Esophagus muscularis mucosa (tissue), 4 donors: ENCODE measurements around the gene TCN1. TPM values are rescaled to one million over a fixed set of nuclear protein-coding genes. Genes with fewer than 3 reads are reported as not detected.

ENCODE experiments used
- DNase-seq: peaks from one replicate; pipeline ENCODE4 v3.0.0-alpha.2; 2017; ENCODE audit errors: extremely low spot score
- H3K27ac ChIP-seq, 4 donors: fragments of 200-600 bp; sonication (generic); replicated peaks in 1 of 4; 1 replicate in 3 of 4; 2 replicates in 1 of 4; pipeline ENCODE4 v1.5.1; 2016 to 2019; ENCODE audit warnings: mild to moderate bottlenecking in 1 of 4
- H3K27me3 ChIP-seq, 4 donors: fragments of 200-600 bp; sonication (generic); one replicate each; pipeline versions ENCODE4 v1.5.1 to v1.6.0; 2016 to 2019
- H3K36me3 ChIP-seq, 4 donors: fragments of 200-600 bp; sonication (generic); one replicate each; pipeline ENCODE4 v1.5.1; 2016 to 2019
- H3K4me1 ChIP-seq, 4 donors: fragments of 200-600 bp; sonication (generic); one replicate each; pipeline ENCODE4 v1.5.1; 2016 to 2019
- H3K4me3 ChIP-seq, 4 donors: fragments of 200-600 bp; sonication (generic); 1 replicate in 2 of 4; 2 replicates in 2 of 4; pipeline ENCODE4 v1.5.1; 2016 to 2019; ENCODE audit warnings: mild to moderate bottlenecking in 4 of 4, moderate library complexity in 1 of 4
- H3K9me3 ChIP-seq, 4 donors: fragments of 200-600 bp; sonication (generic); 1 replicate in 3 of 4; 2 replicates in 1 of 4; pipeline ENCODE4 v1.5.1; 2016 to 2019
- EP300 ChIP-seq: sonication (generic); formaldehyde crosslinking; IDR thresholded peaks from one replicate; pipeline ENCODE4 v1.6.1; 2017; ENCODE audit warnings: antibody characterized with exemption
- POLR2A ChIP-seq: fragments of 450-650 bp; IDR thresholded peaks from one replicate; pipeline ENCODE4 v1.6.1; 2017; ENCODE audit warnings: antibody characterized with exemption, moderate library complexity, mild to moderate bottlenecking, low read depth
- POLR2AphosphoS5 ChIP-seq, 2 donors: sonication (generic); formaldehyde crosslinking; IDR thresholded peaks; one replicate each; pipeline ENCODE4 v1.6.1; 2017; ENCODE audit warnings: antibody characterized with exemption in 2 of 2
- WGBS: methylation state at CpG from one replicate; pipeline ENCODE4 v1.1.5; 2018; 5-methylcytosine and 5-hydroxymethylcytosine counted together
- intact Hi-C: fragments of 100-400 bp; cut with DNase I; formaldehyde crosslinking; loops from one replicate; pipeline ENCODE4 v1.15.1; 2023
- total RNA-seq, 4 donors: library from RNA; depleted of rRNA; stranded (reverse); fragments of >200 nt; gene quantifications; one replicate each; pipeline versions ENCODE4 v1.1.0 to v1.2.1, GENCODE V29; 2016
- TF ChIP-seq, protein P1 (sequence below), 3 experiments: fragments of 200-600 bp in 2 of 3; fragments of 450-650 bp in 1 of 3; sonication (generic) in 2 of 3; IDR thresholded peaks; one replicate each; pipeline ENCODE4 v1.5.1; 2017 to 2019; ENCODE audit warnings: antibody characterized with exemption in 3 of 3, mild to moderate bottlenecking in 2 of 3, moderate library complexity in 1 of 3

Gene TCN1
- total RNA-seq, 4 donors from 2014 or later, result 0.66 TPM; not detected in 3

DNA sequence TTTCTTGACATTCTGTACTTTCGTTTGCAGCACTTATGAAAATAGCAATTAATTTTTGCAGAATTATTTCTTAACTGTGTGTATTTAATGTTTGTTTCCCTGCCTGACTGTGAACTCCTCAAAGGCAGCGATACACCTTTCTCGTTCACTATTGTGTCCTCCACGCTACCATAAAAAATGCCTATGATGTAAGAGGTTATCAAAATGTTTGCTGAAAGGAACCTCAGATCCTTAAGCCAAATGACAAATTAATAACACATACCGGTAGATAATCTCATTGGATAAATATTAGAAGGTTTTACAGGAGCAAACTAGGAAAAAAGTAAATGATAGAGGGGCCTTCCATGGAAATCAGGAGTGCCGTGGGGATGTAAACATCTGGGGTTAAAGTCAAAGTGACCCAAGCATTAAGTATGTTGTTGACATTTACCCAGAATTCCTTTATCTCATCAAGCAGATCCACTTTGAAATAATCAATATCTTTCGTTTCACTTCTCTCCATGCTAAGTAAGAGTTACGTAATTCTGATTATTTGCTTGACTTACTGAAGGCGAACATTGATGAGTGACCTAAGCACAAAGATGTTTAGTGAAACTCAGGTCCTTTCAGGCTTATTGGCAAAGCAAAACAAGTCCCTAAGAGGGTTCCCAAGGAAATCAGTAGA, 9.7 kb upstream of the TCN1 start:
- Histone ChIP-seq H3K4me3 (no peak overlapping the region), H3K4me1 (no peaks in the 10 kb centered on the region), H3K9me3 (no peaks in the 10 kb centered on the region), H3K27me3 (no peaks in the 10 kb centered on the region), H3K27ac (no peak overlapping the region), H3K36me3 (no peaks in the 10 kb centered on the region)
- DNase-seq, result no peak
- TF ChIP-seq EP300 (no peak), POLR2AphosphoS5 (IDR thresholded peaks at IDR 0.05) (no peak), POLR2A (no peak)
- TF ChIP-seq, protein P1, sequence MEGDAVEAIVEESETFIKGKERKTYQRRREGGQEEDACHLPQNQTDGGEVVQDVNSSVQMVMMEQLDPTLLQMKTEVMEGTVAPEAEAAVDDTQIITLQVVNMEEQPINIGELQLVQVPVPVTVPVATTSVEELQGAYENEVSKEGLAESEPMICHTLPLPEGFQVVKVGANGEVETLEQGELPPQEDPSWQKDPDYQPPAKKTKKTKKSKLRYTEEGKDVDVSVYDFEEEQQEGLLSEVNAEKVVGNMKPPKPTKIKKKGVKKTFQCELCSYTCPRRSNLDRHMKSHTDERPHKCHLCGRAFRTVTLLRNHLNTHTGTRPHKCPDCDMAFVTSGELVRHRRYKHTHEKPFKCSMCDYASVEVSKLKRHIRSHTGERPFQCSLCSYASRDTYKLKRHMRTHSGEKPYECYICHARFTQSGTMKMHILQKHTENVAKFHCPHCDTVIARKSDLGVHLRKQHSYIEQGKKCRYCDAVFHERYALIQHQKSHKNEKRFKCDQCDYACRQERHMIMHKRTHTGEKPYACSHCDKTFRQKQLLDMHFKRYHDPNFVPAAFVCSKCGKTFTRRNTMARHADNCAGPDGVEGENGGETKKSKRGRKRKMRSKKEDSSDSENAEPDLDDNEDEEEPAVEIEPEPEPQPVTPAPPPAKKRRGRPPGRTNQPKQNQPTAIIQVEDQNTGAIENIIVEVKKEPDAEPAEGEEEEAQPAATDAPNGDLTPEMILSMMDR (IDR thresholded peaks at IDR 0.05), result no peak
- intact Hi-C loops, result no loop called here
- WGBS, result 70% methylated on average over 9 of the region's 9 CpGs

DNA sequence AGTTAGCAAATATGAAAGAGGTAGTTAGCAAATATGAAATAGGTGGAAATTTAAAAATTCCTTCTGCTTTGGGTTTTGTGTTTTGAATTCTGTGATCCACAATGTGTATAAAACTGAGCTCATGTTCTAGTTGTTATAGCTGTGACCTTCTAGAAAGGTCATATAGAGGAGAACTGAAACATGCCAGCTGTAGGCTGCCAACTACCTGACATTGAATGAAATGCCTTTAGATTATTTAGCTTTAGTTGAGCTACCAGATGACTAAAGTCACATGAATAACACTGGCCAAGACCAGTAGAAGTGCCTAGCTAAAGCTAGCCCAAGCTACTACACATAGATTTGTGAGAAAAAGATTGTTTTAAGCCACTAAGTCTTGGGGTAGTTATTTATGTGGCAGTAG, 5.8 kb upstream of the TCN1 start:
- no peak for DNase-seq
- Histone ChIP-seq H3K9me3 (no peaks in the 10 kb centered on the region), H3K4me1 (no peaks in the 10 kb centered on the region), H3K27me3 (no peaks in the 10 kb centered on the region), H3K27ac (no peak overlapping the region), H3K36me3 (no peaks in the 10 kb centered on the region), H3K4me3 (no peak overlapping the region)
- TF ChIP-seq, protein P1 (IDR thresholded peaks at IDR 0.05), result no peak
- TF ChIP-seq EP300 (no peak), POLR2AphosphoS5 (IDR thresholded peaks at IDR 0.05) (no peak)
- intact Hi-C loops, result no loop called here

DNA sequence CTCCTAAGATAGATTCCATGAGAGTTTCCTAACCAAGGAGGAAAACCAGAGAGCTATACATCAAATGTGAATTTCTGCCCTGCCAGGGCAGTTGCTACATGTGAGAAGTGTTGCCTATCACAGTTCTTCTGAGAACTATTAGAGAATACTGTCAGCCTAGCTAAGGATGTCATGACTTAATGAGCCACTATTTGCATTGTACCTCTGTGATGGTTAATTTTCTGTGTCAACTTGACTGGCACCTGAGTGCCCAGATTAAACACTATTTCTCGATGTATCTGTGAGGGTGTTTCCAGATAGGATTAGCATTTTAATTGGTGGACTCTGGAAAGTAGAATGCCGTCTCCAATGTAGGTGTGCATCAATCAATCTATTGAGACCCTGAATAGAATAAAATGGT, 1.7 kb upstream of the TCN1 start:
- no peak overlapping the region for H3K4me3 ChIP-seq
- intact Hi-C loops, result no loop called here
- H3K27ac ChIP-seq, result no peak overlapping the region
- DNase-seq, result no peak
- H3K4me1 ChIP-seq, result no peaks in the 10 kb centered on the region
- H3K36me3 ChIP-seq, result no peaks in the 10 kb centered on the region
- no peaks in the 10 kb centered on the region for H3K9me3 ChIP-seq
- WGBS, result 82% methylated on average over 2 of the region's 2 CpGs
- no peaks in the 10 kb centered on the region for H3K27me3 ChIP-seq
- TF ChIP-seq EP300 (no peak), POLR2AphosphoS5 (IDR thresholded peaks at IDR 0.05) (no peak), POLR2A (no peak)
- TF ChIP-seq, protein P1 (IDR thresholded peaks at IDR 0.05), result no peak

DNA sequence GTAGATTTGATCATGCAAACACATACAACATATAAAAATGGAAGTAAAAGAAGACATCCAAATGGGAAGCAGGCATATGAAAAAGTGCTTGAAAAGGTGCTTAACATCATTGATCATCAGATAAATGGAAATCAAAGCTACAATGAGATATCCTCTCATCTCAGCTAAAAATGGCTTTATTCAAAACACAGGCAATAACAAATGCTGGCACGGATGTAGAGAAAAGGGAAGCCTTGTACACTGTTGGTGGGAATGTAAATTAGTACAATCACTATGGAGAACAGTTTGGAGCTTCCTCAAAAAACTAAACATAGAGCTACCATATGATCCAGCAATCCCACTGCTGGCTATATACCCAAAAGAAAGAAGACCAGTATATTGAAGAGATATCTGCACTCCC, 549 bp upstream of the TCN1 start:
- 74% methylated on average over 1 of the region's 1 CpG for WGBS
- no peaks in the 10 kb centered on the region for H3K27me3 ChIP-seq
- no peaks in the 10 kb centered on the region for H3K9me3 ChIP-seq
- no peak overlapping the region for H3K4me3 ChIP-seq
- DNase-seq, result no peak
- H3K27ac ChIP-seq, result no peak overlapping the region
- H3K36me3 ChIP-seq, result no peaks in the 10 kb centered on the region
- intact Hi-C loops, result no loop called here
- no peak for TF ChIP-seq POLR2AphosphoS5 (IDR thresholded peaks at IDR 0.05)
- TF ChIP-seq POLR2A, result no peak
- TF ChIP-seq, protein P1 (IDR thresholded peaks at IDR 0.05), result no peak
- TF ChIP-seq EP300, result no peak
- H3K4me1 ChIP-seq, result no peaks in the 10 kb centered on the region

DNA sequence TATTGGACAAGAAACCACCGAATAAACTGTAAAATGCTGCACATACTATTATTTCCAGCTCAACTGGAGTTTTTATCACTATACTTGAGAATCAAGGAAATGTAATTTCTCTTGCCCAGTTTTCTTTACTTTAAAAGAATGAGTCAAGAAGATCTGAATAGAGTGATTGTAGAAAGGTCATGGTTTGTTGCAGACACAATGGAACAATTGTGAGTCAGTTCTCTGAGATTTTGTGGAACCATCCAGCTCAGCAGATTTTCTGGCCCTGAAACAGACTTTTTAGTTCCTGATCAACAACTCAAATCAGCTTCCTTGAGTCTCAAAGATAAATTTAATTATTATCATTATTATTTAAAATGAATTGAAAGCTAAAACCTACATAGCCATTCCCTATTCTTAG, 1.3 kb downstream of the TCN1 start:
- TF ChIP-seq, protein P1 (IDR thresholded peaks at IDR 0.05), result no peak
- TF ChIP-seq EP300 (no peak), POLR2AphosphoS5 (IDR thresholded peaks at IDR 0.05) (no peak), POLR2A (no peak)
- no peaks in the 10 kb centered on the region for H3K9me3 ChIP-seq
- DNase-seq, result no peak
- H3K27me3 ChIP-seq, result no peaks in the 10 kb centered on the region
- no peaks in the 10 kb centered on the region for H3K4me1 ChIP-seq
- intact Hi-C loops, result no loop called here
- 83% methylated on average over 1 of the region's 1 CpG for WGBS
- no peak overlapping the region for H3K4me3 ChIP-seq
- no peaks in the 10 kb centered on the region for H3K36me3 ChIP-seq
- no peak overlapping the region for H3K27ac ChIP-seq
